HepG2 (cell line): ENCODE measurements around the gene SEC61B. TPM values are rescaled to one million over a fixed set of nuclear protein-coding genes. Genes with fewer than 3 reads are reported as not detected.
A peak's percentile ranks its signal among the peaks of the same experiment; 100 is the strongest.

Source experiments
- ATAC-seq: fragments of 200-7000 bp; cut with Tn5 transposase; 3 replicates; pipeline ENCODE4 v1.9.1; 2020; ENCODE audit warnings: mild to moderate bottlenecking, moderate library complexity
- BruUV-seq: library from RNA; stranded (reverse); fragments of 400-500 nt; replicated peaks from 2 replicates; lab custom pipeline; 2021; lab: Mats Ljungman, UMichigan
- CTCF ChIA-PET: fragments of 300-600 bp; formaldehyde crosslinking; extraction: SDS; loops from one replicate; lab custom pipeline; 2021; ENCODE audit warnings: low total read pairs, inconsistent platforms, low intra/inter-chr PET ratio; lab: Yijun Ruan, JAX
- POLR2A ChIA-PET: fragments of 350-600 bp; sonication (Branson Sonifier 250); formaldehyde crosslinking; loops from one replicate; lab custom pipeline; 2020; ENCODE audit warnings: antibody characterized with exemption, inconsistent platforms; lab: Yijun Ruan, JAX
- DNase-seq: peaks from one replicate; pipeline ENCODE4 v3.0.0-alpha.2; 2015; ENCODE audit warnings: low spot score
- FAIRE-seq: peaks from 3 replicates; lab custom pipeline; 2011; peaks lifted over from hg19 to GRCh38; lab: Jason Lieb, UNC
- H2AFZ ChIP-seq: one replicate; pipeline ENCODE4 v1.6.1; 2011; ENCODE audit warnings: low read length, inconsistent platforms
- H3K27ac ChIP-seq: fragments of 300-600 bp; 3 replicates; pipeline ENCODE4 v1.8.0; 2011; ENCODE audit warnings: mixed run types, mild to moderate bottlenecking, mixed read lengths, low read length, inconsistent platforms; ENCODE audit not compliant: insufficient read depth; ENCODE audit errors: extremely low read length
- H3K27me3 ChIP-seq, 2 experiments: fragments of 200-600 bp in 1 of 2; 2 replicates in 1 of 2; 3 replicates in 1 of 2; pipeline versions ENCODE4 v1.6.0 to v1.8.0; 2011; ENCODE audit warnings: low read length in 2 of 2, mild to moderate bottlenecking in 2 of 2, moderate library complexity in 2 of 2, inconsistent platforms in 1 of 2; ENCODE audit not compliant: insufficient read depth in 2 of 2, control insufficient read depth in 1 of 2
- H3K36me3 ChIP-seq, 2 experiments: fragments of 200-600 bp in 1 of 2; replicated peaks in 1 of 2; 2 replicates in 1 of 2; 3 replicates in 1 of 2; pipeline versions ENCODE4 v1.5.1 to v1.8.0; 2011; ENCODE audit warnings: low read length in 2 of 2, inconsistent platforms in 1 of 2; ENCODE audit not compliant: insufficient read depth in 2 of 2, control insufficient read depth in 1 of 2
- H3K4me1 ChIP-seq: 2 replicates; pipeline ENCODE4 v1.5.1; 2012; ENCODE audit warnings: low read length, inconsistent platforms; ENCODE audit not compliant: insufficient read depth
- H3K4me2 ChIP-seq: 2 replicates; pipeline ENCODE4 v1.6.0; 2011; ENCODE audit warnings: low read depth, low read length, inconsistent platforms
- H3K4me3 ChIP-seq, 3 experiments: fragments of 200-600 bp in 1 of 3; sonication (generic), shearing (Covaris generic) in 1 of 3; replicated peaks in 1 of 3; 2 replicates each; pipeline ENCODE4 v1.5.1; 2011 to 2016; ENCODE audit warnings: low read length in 3 of 3, inconsistent platforms in 2 of 3, low read depth in 2 of 3, mild to moderate bottlenecking in 2 of 3, control low read depth in 1 of 3, mixed read lengths in 1 of 3; ENCODE audit not compliant: insufficient read depth in 1 of 3
- H3K79me2 ChIP-seq: one replicate; pipeline ENCODE4 v1.6.1; 2011; ENCODE audit warnings: low read length, inconsistent platforms; ENCODE audit not compliant: insufficient read depth
- H3K9ac ChIP-seq: 2 replicates; pipeline ENCODE4 v1.6.0; 2011; ENCODE audit warnings: mild to moderate bottlenecking, low read depth, low read length, inconsistent platforms; ENCODE audit not compliant: insufficient read depth
- H3K9me3 ChIP-seq: 2 replicates; pipeline ENCODE4 v1.5.1; 2012; ENCODE audit warnings: mild to moderate bottlenecking, low read length
- H4K20me1 ChIP-seq: 2 replicates; pipeline ENCODE4 v1.6.0; 2011; ENCODE audit warnings: inconsistent platforms, mild to moderate bottlenecking, low read length, moderate library complexity; ENCODE audit not compliant: insufficient read depth
- CERS6 ChIP-seq: sonication (generic); formaldehyde crosslinking; IDR thresholded peaks from 2 replicates; pipeline ENCODE4 v1.5.0; 2020; ENCODE audit warnings: missing genetic modification reagents
- EEA1 ChIP-seq: sonication (generic); formaldehyde crosslinking; IDR thresholded peaks from 2 replicates; pipeline ENCODE4 v1.5.1; 2020; ENCODE audit warnings: mild to moderate bottlenecking, missing genetic modification reagents, borderline replicate concordance
- GRHL1 ChIP-seq: sonication (generic); formaldehyde crosslinking; conservative IDR thresholded peaks from 2 replicates; pipeline ENCODE4 v1.8.0; 2022; ENCODE audit warnings: missing genetic modification reagents
- MXD1 ChIP-seq: sonication (generic); formaldehyde crosslinking; IDR thresholded peaks from 2 replicates; pipeline ENCODE4 v1.4.0; 2020; ENCODE audit warnings: mild to moderate bottlenecking, missing genetic modification reagents
- MYPOP ChIP-seq: sonication (generic); formaldehyde crosslinking; IDR thresholded peaks from 2 replicates; pipeline ENCODE4 v1.8.1; 2023; ENCODE audit warnings: mild to moderate bottlenecking, moderate library complexity, missing genetic modification reagents
- SMYD3 ChIP-seq: sonication (generic); formaldehyde crosslinking; IDR thresholded peaks from 2 replicates; pipeline ENCODE4 v1.8.1; 2023; ENCODE audit warnings: mild to moderate bottlenecking, missing genetic modification reagents
- SP2 ChIP-seq: sonication (generic); formaldehyde crosslinking; IDR thresholded peaks from 2 replicates; pipeline ENCODE4 v1.5.1; 2020; ENCODE audit warnings: mild to moderate bottlenecking, missing genetic modification reagents
- ZNF280B ChIP-seq: sonication (generic); formaldehyde crosslinking; IDR thresholded peaks from 2 replicates; pipeline ENCODE4 v1.5.0; 2020; ENCODE audit warnings: missing genetic modification reagents, mild to moderate bottlenecking, borderline replicate concordance
- ZNF589 ChIP-seq: sonication (generic); formaldehyde crosslinking; conservative IDR thresholded peaks from 2 replicates; pipeline ENCODE4 v1.8.0; 2022; ENCODE audit warnings: mild to moderate bottlenecking, moderate library complexity, missing genetic modification reagents
- ZNF691 ChIP-seq: sonication (generic); formaldehyde crosslinking; IDR thresholded peaks from 2 replicates; pipeline ENCODE4 v1.4.0; 2020; ENCODE audit warnings: missing genetic modification reagents, low read depth, mild to moderate bottlenecking, borderline replicate concordance
- ZNF703 ChIP-seq: sonication (generic); formaldehyde crosslinking; IDR thresholded peaks from 2 replicates; pipeline ENCODE4 v1.5.1; 2020; ENCODE audit warnings: missing genetic modification reagents, mild to moderate bottlenecking, moderate library complexity, borderline replicate concordance
- ZNF749 ChIP-seq: sonication (generic); formaldehyde crosslinking; IDR thresholded peaks from 2 replicates; pipeline ENCODE4 v1.8.0; 2022; ENCODE audit warnings: mild to moderate bottlenecking, missing genetic modification reagents, moderate library complexity, borderline replicate concordance
- ZNF761 ChIP-seq: sonication (generic); formaldehyde crosslinking; conservative IDR thresholded peaks from 2 replicates; pipeline ENCODE4 v1.4.0; 2020; ENCODE audit warnings: mild to moderate bottlenecking, missing genetic modification reagents
- ZNF83 ChIP-seq: sonication (generic); formaldehyde crosslinking; IDR thresholded peaks from 2 replicates; pipeline ENCODE4 v1.4.0; 2020; ENCODE audit warnings: missing genetic modification reagents, mild to moderate bottlenecking, borderline replicate concordance
- ZSCAN30 ChIP-seq: sonication (generic); formaldehyde crosslinking; IDR thresholded peaks from 2 replicates; pipeline ENCODE4 v1.5.0; 2020; ENCODE audit warnings: mild to moderate bottlenecking, missing genetic modification reagents
- WGBS: methylation state at CpG from one replicate; pipeline ENCODE4 v1.1.6; 2017; ENCODE audit warnings: low lambda C conversion rate; 5-methylcytosine and 5-hydroxymethylcytosine counted together
- in situ Hi-C: cut with HindIII; loops from 2 replicates; pipeline ENCODE4 v1.10.0; 2017; ENCODE audit warnings: low pct_unique_long_range_greater_than_20kb; ENCODE audit not compliant: extremely low pct_ligation_motif_present
- intact Hi-C: fragments of 100-400 bp; cut with micrococcal nuclease; formaldehyde crosslinking; loops from one replicate; pipeline ENCODE4 v1.10.0; 2022; ENCODE audit not compliant: unreplicated experiment
- polyA plus RNA-seq, 8 experiments: library from polyadenylated mRNA; depleted of rRNA in 3 of 8; stranded (reverse) in 7 of 8; unstranded in 1 of 8; fragments of >200 nt; fragmentation: Illumina TruSeq in 4 of 8; extraction: Trizol in 4 of 8; gene quantifications; 2 replicates each; pipeline versions ENCODE4 v1.2.1 to v1.2.3, GENCODE V29; 2011 to 2016; ENCODE audit warnings: low read depth in 4 of 8, missing spikeins in 1 of 8, mixed read lengths in 1 of 8; ENCODE audit not compliant: insufficient read depth in 1 of 8
- total RNA-seq, 5 experiments: library from RNA; depleted of rRNA; stranded (reverse); fragments of >200 nt; fragmentation: Illumina TruSeq; extraction: Trizol; gene quantifications; 2 replicates each; pipeline ENCODE4 v1.2.3, GENCODE V29; 2016; ENCODE audit warnings: low read depth in 1 of 5

The SEC61B gene
- total and polyA plus RNA-seq, 2 of the 13 experiments (the other 11 are each of a cell fraction or from before 2014, with no cell fraction given) = 191 to 368 TPM

- Histone ChIP-seq H3K4me1 (peaks cover 52% of the 10 kb centered on the region), H4K20me1 (peaks cover 22% of the 10 kb centered on the region), H3K27ac (peak overlapping the region; percentile 99), H3K36me3 (peaks cover 4 to 24% of the 10 kb centered on the region in 2 experiments), H3K79me2 (peaks cover 77% of the 10 kb centered on the region), H3K4me3 (peak overlapping the region; percentile 89 to 97 (median 94)), H2AFZ (no peak overlapping the region), H3K9ac (peak overlapping the region; percentile 98), H3K9me3 (no peaks in the 10 kb centered on the region), H3K27me3 (no peaks in the 10 kb centered on the region; a peak in 1 of 5 replicates), H3K4me2 (peak overlapping the region; percentile 78)
- no peak for DNase-seq
- no peak for FAIRE-seq
- ChIA-PET POLR2A (interaction anchor here (1.0 to 2.6 kb wide), 12 partner anchors 9 to 877 kb away, joined by 3 to 27 read pairs (median 6); partner anchors contain the start of genes NR4A3 and TGFBR1), CTCF (no interaction called here)
- in situ Hi-C loops (no loop called here), intact Hi-C loops (no loop called here)
- no CpG with 5 or more reads among the region's 25 CpGs for WGBS
- BruUV-seq = TSS peak; percentile 47
- ATAC-seq = peak; percentile 38
- TF ChIP-seq ZNF589 = peak; percentile 38; the same call in 1 of the 2 replicates
- TF ChIP-seq ZNF691 (CRISPR knock-in tag) = 0 out of 2 replicates have a peak, but pooled peaks have one; percentile 4
- TF ChIP-seq ZNF761 (CRISPR knock-in tag) = peak; percentile 19; the same call in 1 of the 2 replicates
- no peak for TF ChIP-seq MXD1 (CRISPR knock-in tag)
- 0 out of 2 replicates have a peak, but pooled peaks have one; percentile 44 for TF ChIP-seq EEA1
- TF ChIP-seq GRHL1 (CRISPR knock-in tag) = no peak
- peak; percentile 65; the same call in 1 of the 2 replicates for TF ChIP-seq MYPOP (CRISPR knock-in tag)
- 0 out of 2 replicates have a peak, but pooled peaks have one; percentile 12 for TF ChIP-seq ZSCAN30 (CRISPR knock-in tag)
- TF ChIP-seq ZNF703 (CRISPR knock-in tag) = 0 out of 2 replicates have a peak, but pooled peaks have one; percentile 30
- no peak; the same call in 1 of the 2 replicates for TF ChIP-seq SP2 (CRISPR knock-in tag)
- 0 out of 2 replicates have a peak, but pooled peaks have one; percentile 19 for TF ChIP-seq SMYD3 (CRISPR knock-in tag)
- 0 out of 2 replicates have a peak, but pooled peaks have one; percentile 4 for TF ChIP-seq ZNF749 (CRISPR knock-in tag)
- 0 out of 2 replicates have a peak, but pooled peaks have one; percentile 8 for TF ChIP-seq ZNF83 (CRISPR knock-in tag)
- TF ChIP-seq ZNF280B (CRISPR knock-in tag) = peak; percentile 13; the same call in 1 of the 2 replicates
- TF ChIP-seq CERS6 = no peak
Measured at GRCh38 chr9:99221266-99221620, 839 bp upstream of the SEC61B start.
